Liver (tissue), 9 donors: ENCODE data around the gene BRAT1. TPM values are rescaled to one million over a fixed set of nuclear protein-coding genes. Genes with fewer than 3 reads are reported as not detected.

Experiments used
- DNase-seq: peaks from one replicate; pipeline ENCODE4 v3.0.0-alpha.2; 2017; ENCODE audit warnings: low spot score
- H3K27ac ChIP-seq, 2 donors: one replicate each; pipeline ENCODE4 v1.7.0; 2013; ENCODE audit warnings: inconsistent platforms in 2 of 2, low read length in 2 of 2, control low read depth in 1 of 2, low read depth in 1 of 2, mild to moderate bottlenecking in 1 of 2
- H3K27me3 ChIP-seq, 4 donors: one replicate each; pipeline versions ENCODE4 v1.6.1 to v1.7.0; 2013; ENCODE audit warnings: low read length in 3 of 4, inconsistent platforms in 1 of 4, mild to moderate bottlenecking in 1 of 4, moderate library complexity in 1 of 4; ENCODE audit not compliant: control insufficient read depth in 4 of 4, insufficient read depth in 4 of 4
- H3K36me3 ChIP-seq, 4 donors: one replicate each; pipeline versions ENCODE4 v1.6.1 to v1.7.0; 2013; ENCODE audit warnings: low read length in 3 of 4, mild to moderate bottlenecking in 3 of 4, low read depth in 1 of 4, moderate library complexity in 1 of 4; ENCODE audit not compliant: control insufficient read depth in 4 of 4, insufficient read depth in 3 of 4
- H3K4me1 ChIP-seq, 4 donors: one replicate each; pipeline versions ENCODE4 v1.6.1 to v1.7.0; 2013; ENCODE audit warnings: low read length in 3 of 4, mild to moderate bottlenecking in 3 of 4, moderate library complexity in 1 of 4; ENCODE audit not compliant: control insufficient read depth in 4 of 4, insufficient read depth in 4 of 4
- H3K4me3 ChIP-seq, 3 donors: one replicate each; pipeline versions ENCODE4 v1.6.1 to v1.7.0; 2013; ENCODE audit warnings: low read length in 3 of 3, control low read depth in 1 of 3, low read depth in 1 of 3, mild to moderate bottlenecking in 1 of 3
- H3K9ac ChIP-seq, 2 donors: one replicate each; pipeline ENCODE4 v1.7.0; 2013; ENCODE audit warnings: low read length in 2 of 2, mild to moderate bottlenecking in 2 of 2, moderate library complexity in 2 of 2, control low read depth in 1 of 2, low read depth in 1 of 2
- H3K9me3 ChIP-seq, 4 donors: one replicate each; pipeline versions ENCODE4 v1.6.1 to v1.7.0; 2013; ENCODE audit warnings: low read length in 3 of 4; ENCODE audit not compliant: control insufficient read depth in 4 of 4
- CTCF ChIP-seq: fragments of 150-350 bp; IDR thresholded peaks from 2 replicates; pipeline ENCODE4 v1.5.1; 2017; ENCODE audit warnings: improper control_type of control experiment, low read depth, low read length; ENCODE audit not compliant: missing input control
- EGR1 ChIP-seq, 2 donors: IDR thresholded peaks; 2 replicates each; pipeline ENCODE4 v1.6.1; 2016 to 2018; ENCODE audit warnings: antibody characterized with exemption in 2 of 2, low read depth in 2 of 2
- FOXA1 ChIP-seq: IDR thresholded peaks from 2 replicates; pipeline ENCODE4 v1.6.1; 2016; ENCODE audit warnings: antibody characterized with exemption
- FOXA2 ChIP-seq: IDR thresholded peaks from 2 replicates; pipeline ENCODE4 v1.6.1; 2016; ENCODE audit warnings: antibody characterized with exemption
- HNF4A ChIP-seq, 2 donors: conservative IDR thresholded peaks; 2 replicates each; pipeline ENCODE4 v1.6.1; 2016; ENCODE audit warnings: antibody characterized with exemption in 2 of 2, mild to moderate bottlenecking in 2 of 2
- JUND ChIP-seq, 2 donors: IDR thresholded peaks; 2 replicates each; pipeline ENCODE4 v1.6.1; 2016; ENCODE audit warnings: antibody characterized with exemption in 2 of 2
- NR2F2 ChIP-seq: IDR thresholded peaks from 2 replicates; pipeline ENCODE4 v1.6.1; 2016; ENCODE audit warnings: antibody characterized with exemption
- RAD21 ChIP-seq, 2 donors: IDR thresholded peaks; 2 replicates each; pipeline ENCODE4 v1.6.1; 2016; ENCODE audit warnings: antibody characterized with exemption in 2 of 2, mild to moderate bottlenecking in 2 of 2
- REST ChIP-seq: IDR thresholded peaks from 2 replicates; pipeline ENCODE4 v1.6.1; 2016; ENCODE audit warnings: antibody characterized with exemption, mild to moderate bottlenecking
- RXRA ChIP-seq, 2 donors: IDR thresholded peaks; 2 replicates each; pipeline ENCODE4 v1.6.1; 2017 to 2018; ENCODE audit warnings: antibody characterized with exemption in 2 of 2, mild to moderate bottlenecking in 1 of 2
- SP1 ChIP-seq: IDR thresholded peaks from 2 replicates; pipeline ENCODE4 v1.6.1; 2018; ENCODE audit warnings: antibody characterized with exemption, mild to moderate bottlenecking
- TAF1 ChIP-seq: conservative IDR thresholded peaks from 2 replicates; pipeline ENCODE4 v1.6.1; 2016; ENCODE audit warnings: antibody characterized with exemption, mild to moderate bottlenecking
- YY1 ChIP-seq: IDR thresholded peaks from 2 replicates; pipeline ENCODE4 v1.6.1; 2016; ENCODE audit warnings: antibody characterized with exemption, mild to moderate bottlenecking
- ZBTB33 ChIP-seq: IDR thresholded peaks from 2 replicates; pipeline ENCODE4 v1.6.1; 2016; ENCODE audit warnings: antibody characterized with exemption
- WGBS: extraction: QIAGEN DNeasy Blood & Tissue Kit; methylation state at CpG from one replicate; pipeline ENCODE4 v1.1.7; 2013; 5-methylcytosine and 5-hydroxymethylcytosine counted together
- polyA plus RNA-seq, 2 donors: library from polyadenylated mRNA; stranded (reverse) in 1 of 2; unstranded in 1 of 2; fragments of 200-250 nt in 1 of 2; fragments of >200 nt in 1 of 2; fragmentation: Nextera tagmentation in 1 of 2; extraction: Ambion mirVana in 1 of 2; gene quantifications; one replicate each; pipeline versions ENCODE4 v1.2.1 to v1.2.3, GENCODE V29; 2013 to 2015
- total RNA-seq, 2 donors: library from RNA; depleted of rRNA; stranded (reverse); fragments of >200 nt; gene quantifications; one replicate each; pipeline ENCODE4 v1.2.3, GENCODE V29; 2014
- donor health status: healthy.
- donor health status: healthy.
- donor health status: healthy.
- donor health status: healthy.
- donor health status: healthy.

BRAT1 gene
- total and polyA plus RNA-seq, 4 donors = 10.0 to 20.7 (median 16.7) TPM

GRCh38 chr7:2519119-2519930 lies 36.0 kb downstream of the BRAT1 start, which contains the start of gene LFNG:
Gene LFNG, plus strand, starts transcription at chr7:2519774. Its CDS starts 88 bp downstream, at chr7:2519862.
- peak within 1 kb of the TSS; percentile 41 to 59 (median 58) for H3K4me3 ChIP-seq
- no peaks in the 10 kb centered on the region for H3K27me3 ChIP-seq
- no peak within 1 kb of the TSS for H3K9ac ChIP-seq
- H3K27ac ChIP-seq = peak within 1 kb of the TSS in 1 of 2 donors; percentile 16
- peaks cover 2 to 32% (median 11%) of the 10 kb centered on the region in 4 donors for H3K4me1 ChIP-seq
- TF ChIP-seq YY1 (no peak), REST (peak; percentile 29)
- no peaks in the 10 kb centered on the region for H3K36me3 ChIP-seq
- DNase-seq = peak; percentile 82
- no peaks in the 10 kb centered on the region for H3K9me3 ChIP-seq
- whole genome bisulfite sequencing = under 1% methylated on average over 95 of the region's 95 CpGs

GRCh38 chr7:2518737-2519118 lies 36.6 kb downstream of the BRAT1 start:
- Histone ChIP-seq H3K36me3 (no peaks in the 10 kb centered on the region), H3K9ac (no peak overlapping the region), H3K27ac (peak overlapping the region in 1 of 2 donors; percentile 16), H3K9me3 (no peaks in the 10 kb centered on the region), H3K4me3 (peak overlapping the region in 2 of 3 donors; percentile 58 to 59), H3K4me1 (peaks cover 2 to 30% (median 10%) of the 10 kb centered on the region in 4 donors), H3K27me3 (no peaks in the 10 kb centered on the region)
- DNase-seq = no peak
- TF ChIP-seq SP1 (no peak), HNF4A (conservative IDR thresholded peaks at IDR 0.05) (no peak), RXRA (IDR thresholded peaks at IDR 0.05) (no peak), CTCF (no peak), YY1 (no peak), EGR1 (IDR thresholded peaks at IDR 0.05; ENCODE audit: low read depth in 2 of 2) (no peak), FOXA2 (no peak), RAD21 (IDR thresholded peaks at IDR 0.05) (no peak), TAF1 (no peak), JUND (IDR thresholded peaks at IDR 0.05) (no peak), ZBTB33 (no peak), NR2F2 (no peak), FOXA1 (no peak), REST (no peak)
- whole genome bisulfite sequencing = 10% methylated on average over 41 of the region's 41 CpGs
